ENCODE data around the gene STAP1. TPM values are rescaled to one million over a fixed set of nuclear protein-coding genes. Genes with fewer than 3 reads are reported as not detected.

STAP1 gene
- total RNA-seq, 1 experiment from 2014 or later, result not detected

GRCh38 chr4:67521506-67521905, 37.0 kb upstream of the STAP1 start:
- no peak for TF ChIP-seq CTCF (conservative IDR thresholded peaks at IDR 0.05)
- Histone ChIP-seq H3K4me1 (ENCODE audit: insufficient read depth, low read length) (no peaks in the 10 kb centered on the region), H3K79me2 (ENCODE audit: insufficient read depth, low read length) (no peaks in the 10 kb centered on the region; the same call in 1 of the 2 replicates), H3K9me3 (ENCODE audit: control insufficient read depth, low read depth, low read length) (no peaks in the 10 kb centered on the region), H2BK120ac (ENCODE audit: low read depth, low read length, poor library complexity, severe bottlenecking) (no peak overlapping the region), H3K14ac (ENCODE audit: insufficient read depth, low read length) (no peak overlapping the region), H2BK15ac (ENCODE audit: low read depth, low read length) (no peak overlapping the region), H3K56ac (ENCODE audit: insufficient read length, low read depth, low read length) (no peak overlapping the region), H4K8ac (replicated peaks; ENCODE audit: insufficient read length, low read depth, low read length) (no peak overlapping the region), H4K5ac (ENCODE audit: insufficient read length, low read depth, low read length) (no peak overlapping the region), H3K27ac (ENCODE audit: insufficient read length, low read depth, low read length) (no peak overlapping the region), H2BK20ac (ENCODE audit: low read depth, low read length, poor library complexity, severe bottlenecking) (no peak overlapping the region), H4K20me1 (ENCODE audit: control insufficient read depth, insufficient read depth, insufficient read length) (no peaks in the 10 kb centered on the region), H3K23me2 (ENCODE audit: insufficient read length, low read depth, low read length, poor library complexity, severe bottlenecking) (no peaks in the 10 kb centered on the region), H3K18ac (ENCODE audit: insufficient read length, low read depth, low read length) (no peak overlapping the region), H2BK5ac (ENCODE audit: insufficient read length, low read length) (no peak overlapping the region), H3K27me3 (ENCODE audit: insufficient read depth, low read length) (no peaks in the 10 kb centered on the region), H3T11ph (ENCODE audit: low read length) (no peak overlapping the region), H3K4me2 (ENCODE audit: insufficient read depth, insufficient read length, low read length) (no peak overlapping the region), H3K79me1 (ENCODE audit: insufficient read depth, low read depth, low read length, poor library complexity, severe bottlenecking) (no peaks in the 10 kb centered on the region), H2BK12ac (ENCODE audit: insufficient read length, low read depth, low read length) (no peak overlapping the region), H3K23ac (ENCODE audit: insufficient read length, low read depth, low read length) (no peak overlapping the region), H3K9ac (ENCODE audit: extremely low read depth, insufficient read length, low read length) (no peak overlapping the region), H2AFZ (ENCODE audit: low read length) (no peak overlapping the region), H4K91ac (ENCODE audit: insufficient read length, low read depth, low read length) (no peak overlapping the region), H3K4ac (ENCODE audit: low read depth, low read length) (no peak overlapping the region), H2AK5ac (ENCODE audit: insufficient read length, low read length) (no peak overlapping the region)
- Mint-ChIP-seq H3K4me1 (no peaks in the 10 kb centered on the region; a peak in 1 of 4 replicates), H3K27me3 (ENCODE audit: low read depth) (no peaks in the 10 kb centered on the region), H3K27ac (no peak overlapping the region), H3K4me3 (no peak overlapping the region), H3K36me3 (ENCODE audit: insufficient read depth in 1 of 3, low read depth in 3 of 3) (peaks cover 6 to 16% (median 14%) of the 10 kb centered on the region in 3 experiments; a peak in 6 of 7 replicates), H3K9me3 (no peaks in the 10 kb centered on the region)
- DNase-seq, result no peak
- WGBS (ENCODE audit: extremely low coverage, insufficient read length, low lambda C conversion rate), result no CpG with 5 or more reads among the region's 1 CpG
